Endothelial cell (in vitro differentiated cells): Measurements from ENCODE around the gene IFT80. TPM values are rescaled to one million over a fixed set of nuclear protein-coding genes. Genes with fewer than 3 reads are reported as not detected.

ENCODE experiments used
- DNase-seq: peaks from one replicate; pipeline ENCODE4 v3.0.0; 2021; ENCODE audit warnings: low spot score
- H3K27ac Mint-ChIP-seq: one replicate; pipeline ENCODE4 v1.8.0; 2021; ENCODE audit warnings: mixed read lengths, inconsistent platforms; ENCODE audit not compliant: unreplicated experiment
- H3K27me3 Mint-ChIP-seq: one replicate; pipeline ENCODE4 v1.8.0; 2021; ENCODE audit warnings: mild to moderate bottlenecking, moderate library complexity, mixed read lengths, inconsistent platforms; ENCODE audit not compliant: unreplicated experiment
- H3K36me3 Mint-ChIP-seq: one replicate; pipeline ENCODE4 v1.8.0; 2021; ENCODE audit warnings: mild to moderate bottlenecking, low read depth, mixed read lengths, inconsistent platforms; ENCODE audit not compliant: unreplicated experiment
- H3K4me1 Mint-ChIP-seq: one replicate; pipeline ENCODE4 v1.8.0; 2021; ENCODE audit warnings: mild to moderate bottlenecking, mixed read lengths, inconsistent platforms; ENCODE audit not compliant: unreplicated experiment
- H3K4me3 Mint-ChIP-seq: one replicate; pipeline ENCODE4 v1.8.0; 2021; ENCODE audit warnings: mild to moderate bottlenecking, mixed read lengths, inconsistent platforms; ENCODE audit not compliant: unreplicated experiment
- H3K9me3 Mint-ChIP-seq: one replicate; pipeline ENCODE4 v1.8.0; 2021; ENCODE audit warnings: mixed read lengths, inconsistent platforms; ENCODE audit not compliant: unreplicated experiment
- CTCF ChIP-seq: fragments of 200-600 bp; sonication (generic); IDR thresholded peaks from one replicate; pipeline ENCODE4 v1.5.0; 2021; ENCODE audit warnings: antibody characterized with exemption; ENCODE audit not compliant: unreplicated experiment
- total RNA-seq: library from RNA; stranded (reverse); fragmentation: NEBNext Ultra II Directional; extraction: Animal tissue kit (Norgen Biotek cat#: 25700); gene quantifications from one replicate; pipeline ENCODE4 v1.2.1, GENCODE V29; 2021; ENCODE audit not compliant: unreplicated experiment

Gene IFT80
- total RNA-seq, 1 donor from 2014 or later, result 33.2 TPM

DNA sequence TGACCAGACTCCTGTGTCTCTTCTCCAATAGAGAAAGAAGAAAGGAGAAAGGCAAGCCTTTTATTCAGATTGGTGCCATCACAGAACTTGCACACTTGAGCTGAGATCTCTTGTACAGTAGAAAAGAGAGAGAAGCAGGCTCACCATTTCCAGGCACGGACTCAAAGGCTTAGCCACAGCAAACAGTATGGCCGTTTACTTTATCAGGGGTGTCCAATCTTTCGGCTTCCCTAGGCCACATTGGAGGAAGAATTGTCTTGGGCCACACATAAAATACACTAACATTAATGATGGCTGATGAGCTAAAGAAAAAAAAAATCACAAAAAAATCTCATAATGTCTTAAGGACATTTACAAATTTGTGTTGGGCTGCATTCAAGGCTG is 5.0 kb downstream of the IFT80 start:
- Mint-ChIP-seq H3K27me3 (peaks cover 2% of the 10 kb centered on the region), H3K9me3 (no peaks in the 10 kb centered on the region), H3K4me1 (peaks cover 10% of the 10 kb centered on the region), H3K27ac (no peak overlapping the region), H3K36me3 (no peaks in the 10 kb centered on the region), H3K4me3 (no peak overlapping the region)
- no peak for DNase-seq
- TF ChIP-seq CTCF, result no peak

DNA sequence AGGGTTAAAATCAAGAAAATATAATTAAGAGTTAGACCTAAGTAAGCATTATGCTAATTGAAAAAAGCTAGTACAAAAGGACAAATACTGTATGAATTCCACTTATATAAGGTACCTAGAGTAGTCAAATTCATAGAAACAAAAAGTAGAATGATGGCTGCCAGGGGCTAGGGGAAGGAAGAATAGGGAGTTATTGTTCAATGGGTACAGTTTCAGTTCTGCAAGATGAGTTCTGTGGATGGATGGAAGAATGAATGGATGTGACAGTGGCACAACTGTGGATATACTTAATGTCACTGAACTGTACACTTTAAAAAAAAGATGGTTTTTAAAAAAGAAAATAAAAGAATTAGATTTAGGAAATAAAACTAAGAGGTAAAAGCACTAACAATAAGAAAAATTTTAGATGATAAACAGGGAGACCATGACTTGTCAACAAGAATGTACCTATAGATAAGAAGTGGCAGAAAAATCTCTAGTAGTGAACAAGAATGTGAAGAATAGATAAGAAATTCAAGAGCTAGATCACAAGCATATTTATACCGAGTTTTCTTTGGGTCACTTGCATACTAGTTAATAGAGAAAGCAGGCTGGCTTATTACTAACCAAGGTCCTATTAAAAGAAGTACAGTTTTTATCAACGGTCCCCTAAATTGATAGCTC is 5.5 kb downstream of the IFT80 start:
- Mint-ChIP-seq H3K4me1 (peaks cover 5% of the 10 kb centered on the region), H3K4me3 (no peak overlapping the region), H3K27me3 (no peaks in the 10 kb centered on the region), H3K27ac (no peak overlapping the region), H3K36me3 (no peaks in the 10 kb centered on the region), H3K9me3 (no peaks in the 10 kb centered on the region)
- no peak for DNase-seq
- no peak for TF ChIP-seq CTCF

- DNase-seq, result no peak
- Mint-ChIP-seq H3K27ac (no peak overlapping the region), H3K27me3 (no peaks in the 10 kb centered on the region), H3K4me3 (no peak overlapping the region), H3K9me3 (no peaks in the 10 kb centered on the region), H3K4me1 (no peaks in the 10 kb centered on the region), H3K36me3 (no peaks in the 10 kb centered on the region)
- TF ChIP-seq CTCF, result no peak
Measured at GRCh38 chr3:160392798-160393197, 6.2 kb downstream of the IFT80 start.

- no peaks in the 10 kb centered on the region for H3K27me3 Mint-ChIP-seq
- no peak overlapping the region for H3K27ac Mint-ChIP-seq
- TF ChIP-seq CTCF, result no peak
- H3K36me3 Mint-ChIP-seq, result no peaks in the 10 kb centered on the region
- no peak overlapping the region for H3K4me3 Mint-ChIP-seq
- DNase-seq, result no peak
- no peaks in the 10 kb centered on the region for H3K9me3 Mint-ChIP-seq
- H3K4me1 Mint-ChIP-seq, result no peaks in the 10 kb centered on the region
Measured at GRCh38 chr3:160390565-160391138, 8.4 kb downstream of the IFT80 start.

GRCh38 chr3:160384639-160385318 is 14.2 kb downstream of the IFT80 start:
- Mint-ChIP-seq H3K4me3 (no peak overlapping the region), H3K9me3 (no peaks in the 10 kb centered on the region), H3K36me3 (no peaks in the 10 kb centered on the region), H3K4me1 (peaks cover 2% of the 10 kb centered on the region), H3K27ac (no peak overlapping the region), H3K27me3 (peaks cover 1% of the 10 kb centered on the region)
- no peak for DNase-seq
- no peak for TF ChIP-seq CTCF
